Measurements from ENCODE around the gene BCAP29. TPM values are rescaled to one million over a fixed set of nuclear protein-coding genes. Genes with fewer than 3 reads are reported as not detected.
A peak's percentile ranks its signal among the peaks of the same experiment; 100 is the strongest.

BCAP29 gene
- total RNA-seq, 1 experiment from 2014 or later: 61.5 TPM

GRCh38 chr7:107582875-107583274 lies 2.8 kb downstream of the BCAP29 start:
- Mint-ChIP-seq H3K27me3 (ENCODE audit: insufficient read depth, unreplicated experiment) (no peaks in the 10 kb centered on the region), H3K4me1 (ENCODE audit: insufficient read depth, unreplicated experiment) (peaks cover 20% of the 10 kb centered on the region), H3K27ac (ENCODE audit: low read depth, unreplicated experiment) (peak overlapping the region; percentile 40), H3K4me3 (ENCODE audit: unreplicated experiment) (peak overlapping the region; percentile 60), H3K9me3 (ENCODE audit: unreplicated experiment) (no peaks in the 10 kb centered on the region), H3K36me3 (ENCODE audit: insufficient read depth, unreplicated experiment) (peaks cover 16% of the 10 kb centered on the region)
- POLR2A ChIA-PET: interaction anchor here (0.7 to 6.3 kb wide), 5 partner anchors 11 to 160 kb away, joined by 3 to 47 read pairs (median 7); partner anchors contain the start of genes CBLL1, COG5 and DUS4L
- TF ChIP-seq CTCF (IDR thresholded peaks at IDR 0.05; ENCODE audit: unreplicated experiment): no peak
- no TSS peak for BruUV-seq (replicated peaks)
- intact Hi-C loops (cut with micrococcal nuclease): loop anchor here (5.0 kb wide), 1 partner anchor 159 kb away; the partner anchor contains the start of gene CBLL1
- peak; percentile 11 for DNase-seq (ENCODE audit: unreplicated experiment)
- CTCF ChIA-PET: no interaction called here

GRCh38 chr7:107584716-107585115 lies 4.7 kb downstream of the BCAP29 start:
- DNase-seq (ENCODE audit: unreplicated experiment): no peak
- no peak for TF ChIP-seq CTCF (IDR thresholded peaks at IDR 0.05; ENCODE audit: unreplicated experiment)
- BruUV-seq (replicated peaks): no TSS peak
- POLR2A ChIA-PET: interaction anchor here (1.1 to 6.3 kb wide), 3 partner anchors 9 to 20 kb away, joined by 3 to 47 read pairs (median 43); partner anchors contain the start of genes COG5 and DUS4L
- Mint-ChIP-seq H3K27ac (ENCODE audit: low read depth, unreplicated experiment) (no peak overlapping the region), H3K27me3 (ENCODE audit: insufficient read depth, unreplicated experiment) (no peaks in the 10 kb centered on the region), H3K4me1 (ENCODE audit: insufficient read depth, unreplicated experiment) (peaks cover 25% of the 10 kb centered on the region), H3K36me3 (ENCODE audit: insufficient read depth, unreplicated experiment) (peaks cover 16% of the 10 kb centered on the region), H3K9me3 (ENCODE audit: unreplicated experiment) (no peaks in the 10 kb centered on the region), H3K4me3 (ENCODE audit: unreplicated experiment) (no peak overlapping the region)
- CTCF ChIA-PET: interaction anchor here (0.6 to 0.8 kb wide), 2 partner anchors 13 to 122 kb away, joined by 3 read pairs; no protein-coding TSS in a partner anchor
- intact Hi-C loops (cut with micrococcal nuclease): loop anchor here (5.0 kb wide), 1 partner anchor 158 kb away; the partner anchor contains the start of gene CBLL1

- no peak for DNase-seq (ENCODE audit: unreplicated experiment)
- no peak overlapping the region for H3K27ac Mint-ChIP-seq (ENCODE audit: low read depth, unreplicated experiment)
- BruUV-seq (replicated peaks): no TSS peak
- POLR2A ChIA-PET: no interaction called here
- CTCF ChIA-PET: no interaction called here
- H3K9me3 Mint-ChIP-seq (ENCODE audit: unreplicated experiment): no peaks in the 10 kb centered on the region
- no peaks in the 10 kb centered on the region for H3K27me3 Mint-ChIP-seq (ENCODE audit: insufficient read depth, unreplicated experiment)
- H3K4me3 Mint-ChIP-seq (ENCODE audit: unreplicated experiment): no peak overlapping the region
- H3K36me3 Mint-ChIP-seq (ENCODE audit: insufficient read depth, unreplicated experiment): peaks cover 16% of the 10 kb centered on the region
- no peak for TF ChIP-seq CTCF (IDR thresholded peaks at IDR 0.05; ENCODE audit: unreplicated experiment)
- peaks cover 14% of the 10 kb centered on the region for H3K4me1 Mint-ChIP-seq (ENCODE audit: insufficient read depth, unreplicated experiment)
- intact Hi-C loops (cut with micrococcal nuclease): no loop called here
These were observed 8.6 kb downstream of the BCAP29 start for GRCh38 chr7:107588529-107589130.

- Mint-ChIP-seq H3K27me3 (ENCODE audit: insufficient read depth, unreplicated experiment) (no peaks in the 10 kb centered on the region), H3K4me3 (ENCODE audit: unreplicated experiment) (no peak overlapping the region), H3K27ac (ENCODE audit: low read depth, unreplicated experiment) (no peak overlapping the region), H3K9me3 (ENCODE audit: unreplicated experiment) (no peaks in the 10 kb centered on the region), H3K4me1 (ENCODE audit: insufficient read depth, unreplicated experiment) (peaks cover 26% of the 10 kb centered on the region), H3K36me3 (ENCODE audit: insufficient read depth, unreplicated experiment) (peaks cover 16% of the 10 kb centered on the region)
- TF ChIP-seq CTCF (IDR thresholded peaks at IDR 0.05; ENCODE audit: unreplicated experiment): no peak
- no TSS peak for BruUV-seq (replicated peaks)
- POLR2A ChIA-PET: interaction anchor here (0.6 kb wide), 1 partner anchor 26 kb away, joined by 3 read pairs; no protein-coding TSS in a partner anchor
- DNase-seq (ENCODE audit: unreplicated experiment): no peak
- intact Hi-C loops (cut with micrococcal nuclease): no loop called here
- CTCF ChIA-PET: no interaction called here
These were observed 11.4 kb downstream of the BCAP29 start for GRCh38 chr7:107591421-107591820.
